WERI-Rb-1 (cell line): ENCODE measurements around the gene CNN3.
A peak's percentile ranks its signal among the peaks of the same experiment; 100 is the strongest.

ENCODE experiments used
- DNase-seq: peaks from one replicate; pipeline ENCODE4 v3.0.0-alpha.2; 2020
- H3K27ac ChIP-seq: fragments of 250-450 bp; sonication (Bioruptor Pico); 2 replicates; pipeline ENCODE4 v1.5.1; 2020; ENCODE audit warnings: mild to moderate bottlenecking, moderate library complexity
- H3K27me3 ChIP-seq: fragments of 250-450 bp; sonication (Bioruptor Pico); 2 replicates; pipeline ENCODE4 v1.5.1; 2021; ENCODE audit warnings: mild to moderate bottlenecking, low read depth, moderate library complexity; ENCODE audit not compliant: insufficient read depth, severe bottlenecking
- H3K36me3 ChIP-seq: fragments of 250-450 bp; sonication (Bioruptor Pico); 2 replicates; pipeline ENCODE4 v1.5.1; 2020; ENCODE audit warnings: mild to moderate bottlenecking, moderate library complexity
- H3K4me3 ChIP-seq: 2 replicates; pipeline ENCODE4 v1.5.1; 2011; ENCODE audit warnings: low read depth, mild to moderate bottlenecking, control low read depth, low read length
- H3K9me3 ChIP-seq: fragments of 250-450 bp; sonication (Bioruptor Pico); 2 replicates; pipeline ENCODE4 v1.5.1; 2021; ENCODE audit warnings: mild to moderate bottlenecking, moderate library complexity; ENCODE audit not compliant: severe bottlenecking
- CTCF ChIP-seq: IDR thresholded peaks from 2 replicates; pipeline ENCODE4 v1.5.1; 2011; ENCODE audit warnings: low read depth, mild to moderate bottlenecking, control low read depth, inconsistent platforms, low read length

The CNN3 gene

GRCh38 chr1:94928293-94928939 lies 1.5 kb upstream of the CNN3 start:
- Histone ChIP-seq H3K36me3 (no peaks in the 10 kb centered on the region), H3K27me3 (no peaks in the 10 kb centered on the region), H3K27ac (no peak overlapping the region), H3K9me3 (no peaks in the 10 kb centered on the region), H3K4me3 (no peak overlapping the region)
- no peak for TF ChIP-seq CTCF
- no peak for DNase-seq

GRCh38 chr1:94927405-94928175 lies 680 bp upstream of the CNN3 start:
- no peaks in the 10 kb centered on the region for H3K36me3 ChIP-seq
- no peaks in the 10 kb centered on the region for H3K9me3 ChIP-seq
- DNase-seq = no peak
- peak overlapping the region; percentile 37 for H3K4me3 ChIP-seq
- H3K27me3 ChIP-seq = no peaks in the 10 kb centered on the region
- no peak for TF ChIP-seq CTCF
- H3K27ac ChIP-seq = peak overlapping the region; percentile 61

- peak; percentile 64 for DNase-seq
- no peaks in the 10 kb centered on the region for H3K9me3 ChIP-seq
- H3K36me3 ChIP-seq = no peaks in the 10 kb centered on the region
- H3K4me3 ChIP-seq = peak overlapping the region; percentile 77
- H3K27ac ChIP-seq = peak overlapping the region; percentile 86
- no peaks in the 10 kb centered on the region for H3K27me3 ChIP-seq
- peak; percentile 63 for TF ChIP-seq CTCF
Measured at GRCh38 chr1:94926126-94926914, 590 bp downstream of the CNN3 start.

GRCh38 chr1:94925561-94926125 lies 1.3 kb downstream of the CNN3 start:
- Histone ChIP-seq H3K4me3 (peak overlapping the region; percentile 77), H3K27me3 (no peaks in the 10 kb centered on the region), H3K9me3 (no peaks in the 10 kb centered on the region), H3K36me3 (no peaks in the 10 kb centered on the region), H3K27ac (peak overlapping the region; percentile 86)
- TF ChIP-seq CTCF = peak; percentile 12; the same call in 1 of the 2 replicates
- DNase-seq = peak; percentile 62

- Histone ChIP-seq H3K27me3 (no peaks in the 10 kb centered on the region), H3K4me3 (peak overlapping the region; percentile 77), H3K36me3 (no peaks in the 10 kb centered on the region), H3K9me3 (no peaks in the 10 kb centered on the region), H3K27ac (no peak overlapping the region)
- DNase-seq = no peak
- TF ChIP-seq CTCF = no peak
Measured at GRCh38 chr1:94925004-94925403, 1.9 kb downstream of the CNN3 start.
